Astrocyte (in vitro differentiated cells and primary cell): ENCODE results near the gene UGT1A5. TPM values are rescaled to one million over a fixed set of nuclear protein-coding genes. Genes with fewer than 3 reads are reported as not detected.
"Not testable (repeated sequence)": the region's sequence is repeated elsewhere in the genome, so short reads cannot be mapped to it uniquely, and the experiment has no call there.

Experiments used
- DNase-seq: peaks from one replicate; pipeline ENCODE4 v3.0.0-alpha.2; 2010; ENCODE audit warnings: low read depth
- FAIRE-seq: peaks from 2 replicates; lab custom pipeline; 2011; peaks lifted over from hg19 to GRCh38; lab: Jason Lieb, UNC
- H2AFZ ChIP-seq: 2 replicates; pipeline ENCODE4 v1.6.0; 2012; ENCODE audit warnings: low read depth, low read length, inconsistent platforms
- H3K27ac ChIP-seq: 2 replicates; pipeline ENCODE4 v1.5.1; 2011; ENCODE audit warnings: low read depth, low read length, inconsistent platforms
- H3K27me3 ChIP-seq: 2 replicates; pipeline ENCODE4 v1.6.0; 2011; ENCODE audit warnings: low read length, inconsistent platforms; ENCODE audit not compliant: insufficient read depth
- H3K36me3 ChIP-seq: 2 replicates; pipeline ENCODE4 v1.5.1; 2011; ENCODE audit warnings: low read length, inconsistent platforms; ENCODE audit not compliant: insufficient read depth
- H3K4me1 ChIP-seq: 2 replicates; pipeline ENCODE4 v1.5.1; 2011; ENCODE audit warnings: low read length, inconsistent platforms; ENCODE audit not compliant: insufficient read depth
- H3K4me2 ChIP-seq: 2 replicates; pipeline ENCODE4 v1.6.0; 2012; ENCODE audit warnings: low read length, inconsistent platforms
- H3K4me3 ChIP-seq: 2 replicates; pipeline ENCODE4 v1.5.1; 2011; ENCODE audit warnings: low read depth, mild to moderate bottlenecking, low read length, inconsistent platforms; ENCODE audit not compliant: insufficient read depth
- H3K79me2 ChIP-seq: 2 replicates; pipeline ENCODE4 v1.6.0; 2012; ENCODE audit warnings: mild to moderate bottlenecking, low read length, inconsistent platforms; ENCODE audit not compliant: insufficient read depth
- H3K9ac ChIP-seq: 2 replicates; pipeline ENCODE4 v1.6.0; 2012; ENCODE audit warnings: mild to moderate bottlenecking, low read length, inconsistent platforms
- H3K9me3 ChIP-seq: 2 replicates; pipeline ENCODE4 v1.5.1; 2012; ENCODE audit warnings: low read depth, mild to moderate bottlenecking, low read length, inconsistent platforms; ENCODE audit not compliant: insufficient read depth
- H4K20me1 ChIP-seq: 2 replicates; pipeline ENCODE4 v1.6.0; 2012; ENCODE audit warnings: low read length, inconsistent platforms; ENCODE audit not compliant: insufficient read depth
- H3K27ac Mint-ChIP-seq: one replicate; pipeline ENCODE4 v1.8.0; 2021; ENCODE audit warnings: mild to moderate bottlenecking, mixed read lengths; ENCODE audit not compliant: unreplicated experiment
- H3K27me3 Mint-ChIP-seq: one replicate; pipeline ENCODE4 v1.8.0; 2021; ENCODE audit warnings: low read depth, mixed read lengths; ENCODE audit not compliant: unreplicated experiment
- H3K36me3 Mint-ChIP-seq: one replicate; pipeline ENCODE4 v1.8.0; 2021; ENCODE audit warnings: low read depth, mixed read lengths; ENCODE audit not compliant: unreplicated experiment
- H3K4me1 Mint-ChIP-seq: one replicate; pipeline ENCODE4 v1.8.0; 2021; ENCODE audit warnings: low read depth, mixed read lengths; ENCODE audit not compliant: unreplicated experiment
- H3K4me3 Mint-ChIP-seq: one replicate; pipeline ENCODE4 v1.8.0; 2021; ENCODE audit warnings: mild to moderate bottlenecking, moderate library complexity, mixed read lengths; ENCODE audit not compliant: unreplicated experiment
- H3K9me3 Mint-ChIP-seq: one replicate; pipeline ENCODE4 v1.8.0; 2021; ENCODE audit warnings: mild to moderate bottlenecking, mixed read lengths; ENCODE audit not compliant: unreplicated experiment
- EZH2 ChIP-seq: IDR thresholded peaks from 2 replicates; pipeline ENCODE4 v1.6.1; 2012; ENCODE audit warnings: mild to moderate bottlenecking, low read length, inconsistent platforms; ENCODE audit not compliant: insufficient read depth
- total RNA-seq: library from RNA; stranded (reverse); gene quantifications from 2 replicates; pipeline ENCODE4 v1.2.1, GENCODE V29; 2021
- TF ChIP-seq, protein P1 (sequence below): IDR thresholded peaks from 2 replicates; pipeline ENCODE4 v1.5.1; 2011; ENCODE audit warnings: low read depth, mild to moderate bottlenecking, inconsistent platforms, low read length, moderate library complexity; ENCODE audit not compliant: insufficient read depth

Gene UGT1A5
- total RNA-seq, 1 donor from 2014 or later, result not detected

DNA sequence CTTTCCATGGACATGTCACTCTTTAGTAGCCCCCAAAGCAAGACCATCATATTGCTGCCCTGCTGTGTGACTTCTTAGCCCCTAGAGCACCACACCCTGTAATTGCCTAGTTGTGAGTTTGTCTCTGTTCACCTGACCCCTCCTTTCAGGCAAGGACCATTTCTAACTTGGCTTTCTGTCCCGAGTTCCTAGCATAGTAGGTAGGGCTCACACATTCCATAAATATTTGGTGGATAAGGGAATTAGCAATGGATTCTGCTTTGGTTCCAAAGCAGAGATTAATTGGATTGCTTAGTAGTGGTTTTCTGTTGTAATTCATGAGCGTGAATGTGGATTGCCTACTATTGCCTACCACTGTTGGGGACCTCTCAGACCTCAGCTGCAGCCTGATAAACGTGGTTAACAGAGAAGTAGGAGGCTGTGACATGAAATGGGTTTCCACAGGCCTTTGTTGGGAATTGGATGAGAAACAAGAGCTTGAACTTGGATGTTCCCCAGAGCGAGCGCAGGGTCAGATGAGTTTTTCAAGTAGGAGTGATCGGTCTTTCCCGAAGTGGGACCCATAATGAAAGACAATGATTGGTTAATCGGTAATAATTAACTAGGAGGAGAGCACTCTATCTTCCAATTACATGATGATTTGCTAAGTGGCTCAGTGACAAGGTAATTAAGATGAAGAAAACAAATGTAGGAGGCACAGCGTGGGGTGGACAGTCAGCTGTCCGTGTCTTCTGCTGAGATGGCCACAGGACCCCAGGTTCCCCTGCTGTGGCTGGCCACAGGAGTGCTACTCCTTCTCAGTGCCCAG is 34.0 kb downstream of the UGT1A5 start:
- no peaks in the 10 kb centered on the region for H3K4me1 ChIP-seq
- H3K27ac Mint-ChIP-seq, result no peak overlapping the region
- H3K36me3 Mint-ChIP-seq, result no peaks in the 10 kb centered on the region
- no peak overlapping the region for H3K4me2 ChIP-seq
- H3K27me3 Mint-ChIP-seq, result peaks cover 26% of the 10 kb centered on the region
- no peaks in the 10 kb centered on the region for H3K4me1 Mint-ChIP-seq
- H4K20me1 ChIP-seq, result no peaks in the 10 kb centered on the region
- FAIRE-seq (no peak), DNase-seq (peak; percentile 77)
- H3K9me3 Mint-ChIP-seq, result peaks cover 17% of the 10 kb centered on the region
- H3K36me3 ChIP-seq, result no peaks in the 10 kb centered on the region
- no peaks in the 10 kb centered on the region for H3K9me3 ChIP-seq
- TF ChIP-seq, protein P1, sequence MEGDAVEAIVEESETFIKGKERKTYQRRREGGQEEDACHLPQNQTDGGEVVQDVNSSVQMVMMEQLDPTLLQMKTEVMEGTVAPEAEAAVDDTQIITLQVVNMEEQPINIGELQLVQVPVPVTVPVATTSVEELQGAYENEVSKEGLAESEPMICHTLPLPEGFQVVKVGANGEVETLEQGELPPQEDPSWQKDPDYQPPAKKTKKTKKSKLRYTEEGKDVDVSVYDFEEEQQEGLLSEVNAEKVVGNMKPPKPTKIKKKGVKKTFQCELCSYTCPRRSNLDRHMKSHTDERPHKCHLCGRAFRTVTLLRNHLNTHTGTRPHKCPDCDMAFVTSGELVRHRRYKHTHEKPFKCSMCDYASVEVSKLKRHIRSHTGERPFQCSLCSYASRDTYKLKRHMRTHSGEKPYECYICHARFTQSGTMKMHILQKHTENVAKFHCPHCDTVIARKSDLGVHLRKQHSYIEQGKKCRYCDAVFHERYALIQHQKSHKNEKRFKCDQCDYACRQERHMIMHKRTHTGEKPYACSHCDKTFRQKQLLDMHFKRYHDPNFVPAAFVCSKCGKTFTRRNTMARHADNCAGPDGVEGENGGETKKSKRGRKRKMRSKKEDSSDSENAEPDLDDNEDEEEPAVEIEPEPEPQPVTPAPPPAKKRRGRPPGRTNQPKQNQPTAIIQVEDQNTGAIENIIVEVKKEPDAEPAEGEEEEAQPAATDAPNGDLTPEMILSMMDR, result no peak
- TF ChIP-seq EZH2, result no peak
- no peaks in the 10 kb centered on the region for H3K27me3 ChIP-seq
- H3K27ac ChIP-seq, result no peak overlapping the region
- H3K4me3 ChIP-seq, result no peak overlapping the region
- no peaks in the 10 kb centered on the region for H3K79me2 ChIP-seq
- no peak overlapping the region for H3K4me3 Mint-ChIP-seq
- no peak overlapping the region for H2AFZ ChIP-seq
- H3K9ac ChIP-seq, result no peak overlapping the region

DNA sequence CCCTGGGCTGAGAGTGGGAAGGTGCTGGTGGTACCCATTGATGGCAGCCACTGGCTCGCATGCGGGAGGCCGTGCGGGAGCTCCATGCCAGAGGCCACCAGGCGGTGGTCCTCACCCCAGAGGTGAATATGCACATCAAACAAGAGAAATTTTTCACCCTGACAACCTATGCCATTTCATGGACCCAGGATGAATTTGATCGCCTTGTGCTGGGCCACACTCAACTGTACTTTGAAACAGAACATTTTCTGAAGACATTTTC is 34.5 kb downstream of the UGT1A5 start:
- Histone ChIP-seq H3K9me3 (no peaks in the 10 kb centered on the region), H2AFZ (no peak overlapping the region), H3K4me3 (no peak overlapping the region), H3K27ac (no peak overlapping the region), H3K9ac (no peak overlapping the region), H3K79me2 (no peaks in the 10 kb centered on the region), H3K4me2 (no peak overlapping the region), H4K20me1 (no peaks in the 10 kb centered on the region), H3K27me3 (no peaks in the 10 kb centered on the region), H3K4me1 (no peaks in the 10 kb centered on the region), H3K36me3 (no peaks in the 10 kb centered on the region)
- H3K36me3 Mint-ChIP-seq, result no peaks in the 10 kb centered on the region
- H3K27me3 Mint-ChIP-seq, result peaks cover 21% of the 10 kb centered on the region
- TF ChIP-seq EZH2, result no peak
- TF ChIP-seq, protein P1, result no peak
- no peaks in the 10 kb centered on the region for H3K4me1 Mint-ChIP-seq
- no peak overlapping the region for H3K4me3 Mint-ChIP-seq
- H3K27ac Mint-ChIP-seq, result no peak overlapping the region
- DNase-seq (no peak), FAIRE-seq (no peak)
- H3K9me3 Mint-ChIP-seq, result peaks cover 19% of the 10 kb centered on the region

DNA sequence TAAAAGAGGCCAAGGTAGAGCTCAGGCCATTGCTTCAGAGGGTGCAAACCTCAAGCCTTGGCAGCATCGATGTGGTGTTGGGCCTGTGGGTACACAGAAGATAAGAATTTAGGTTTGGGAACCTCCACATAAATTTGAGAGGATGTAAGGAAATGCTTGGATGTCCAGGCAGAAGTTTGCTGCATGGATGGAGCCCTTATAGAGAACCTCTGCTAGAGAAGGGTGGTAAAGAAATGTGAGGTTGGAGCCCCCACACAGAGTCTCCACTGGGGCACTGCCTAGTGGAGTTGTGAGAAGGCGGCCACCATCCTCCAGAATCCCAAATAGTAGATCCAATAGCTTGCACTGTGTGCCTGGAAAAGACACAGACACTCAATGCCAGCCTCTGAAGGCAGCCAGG is 38.0 kb downstream of the UGT1A5 start:
- not testable (repeated sequence) for H3K4me1 ChIP-seq, H3K27ac ChIP-seq, H3K9ac ChIP-seq, H3K79me2 ChIP-seq, H3K4me3 Mint-ChIP-seq, H3K4me3 ChIP-seq, H3K4me1 Mint-ChIP-seq, FAIRE-seq, H3K9me3 ChIP-seq, H3K4me2 ChIP-seq, H4K20me1 ChIP-seq, H3K27ac Mint-ChIP-seq, H2AFZ ChIP-seq, H3K27me3 ChIP-seq, DNase-seq, H3K36me3 ChIP-seq, H3K36me3 Mint-ChIP-seq
- Mint-ChIP-seq H3K27me3 (peaks cover 16% of the 10 kb centered on the region), H3K9me3 (peaks cover 20% of the 10 kb centered on the region)

DNA sequence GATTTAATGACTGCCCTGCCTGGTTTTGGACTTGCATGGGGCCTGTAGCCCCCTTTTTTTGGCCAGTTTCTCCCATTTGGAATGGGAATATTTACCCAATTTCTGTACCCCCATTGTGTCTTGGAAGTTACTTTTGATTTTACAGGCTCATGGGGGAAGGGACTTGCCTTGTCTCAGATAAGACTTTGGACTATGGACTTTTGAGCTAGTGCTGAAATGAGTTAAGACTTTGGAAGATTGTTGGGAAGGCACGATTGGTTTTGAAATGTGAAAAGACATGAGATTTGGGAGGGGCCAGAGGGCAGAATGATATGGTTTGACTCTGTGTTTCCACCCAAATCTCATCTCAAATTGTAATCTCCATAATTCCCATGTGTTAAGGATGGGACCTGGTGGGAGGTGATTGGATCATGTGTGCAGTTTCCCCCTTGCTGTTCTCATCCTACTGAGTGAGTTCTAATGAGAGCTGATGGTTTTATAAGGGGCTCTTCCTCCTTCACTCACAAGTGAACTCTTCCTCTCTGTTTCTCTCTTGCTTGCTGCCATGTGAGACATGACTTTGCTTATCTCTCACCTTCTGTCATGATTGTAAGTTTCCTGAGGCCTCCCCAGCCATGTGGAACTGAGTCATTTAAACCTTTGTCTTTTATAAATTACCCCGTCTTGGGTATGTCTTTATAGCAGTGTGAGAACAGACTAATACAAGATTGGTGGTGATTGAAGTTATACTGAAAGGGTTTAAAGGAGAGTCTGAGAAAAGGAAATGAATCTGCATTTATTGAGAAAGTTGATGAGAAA is 38.7 kb downstream of the UGT1A5 start:
- H3K27me3 Mint-ChIP-seq, result peaks cover 14% of the 10 kb centered on the region
- not testable (repeated sequence) for H3K4me3 ChIP-seq, H3K9ac ChIP-seq, DNase-seq, H3K36me3 Mint-ChIP-seq, H3K27ac ChIP-seq, H3K27ac Mint-ChIP-seq, H3K79me2 ChIP-seq, H3K36me3 ChIP-seq, H3K4me1 Mint-ChIP-seq, H3K4me1 ChIP-seq, H3K4me3 Mint-ChIP-seq, H2AFZ ChIP-seq, H3K9me3 ChIP-seq, H4K20me1 ChIP-seq, H3K4me2 ChIP-seq, H3K27me3 ChIP-seq
- peak; percentile 55 for FAIRE-seq
- peaks cover 20% of the 10 kb centered on the region for H3K9me3 Mint-ChIP-seq
